ENCODE measurements around the gene CARD11.
A peak's percentile ranks its signal among the peaks of the same experiment; 100 is the strongest.

The CARD11 gene

DNA sequence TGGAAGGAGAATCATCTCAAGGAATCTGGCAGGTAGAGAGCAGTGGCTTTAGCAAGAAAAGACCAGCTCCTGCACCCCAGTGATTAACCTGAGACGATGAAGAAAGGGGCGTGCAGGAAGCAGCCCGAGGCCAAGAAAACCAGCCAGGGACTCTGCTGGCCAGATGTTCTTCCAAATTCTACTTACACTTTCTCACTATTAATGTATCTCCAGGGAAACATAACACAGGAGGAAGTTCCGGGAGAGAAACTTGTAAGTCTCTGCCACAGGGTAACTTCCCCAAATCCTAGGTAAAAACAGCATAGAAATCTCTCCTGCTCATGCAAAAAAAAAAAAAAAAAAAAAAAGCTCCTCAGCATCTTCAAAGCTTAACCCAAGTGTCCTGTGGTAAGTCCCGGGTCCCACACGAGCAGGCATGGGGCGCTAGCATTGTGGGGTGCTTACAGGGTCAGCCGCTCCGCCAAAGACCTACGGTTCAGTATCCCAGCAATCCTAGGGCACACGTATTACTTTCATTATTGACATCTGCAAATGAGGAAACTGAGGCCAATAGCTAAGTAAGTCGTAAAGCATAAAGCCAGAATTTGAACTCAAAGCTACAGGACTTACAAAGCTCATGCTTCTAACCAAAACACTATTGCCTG lies 102.3 kb downstream of the CARD11 start:
- no peak for DNase-seq (ENCODE audit: low read depth, low spot score)

DNA sequence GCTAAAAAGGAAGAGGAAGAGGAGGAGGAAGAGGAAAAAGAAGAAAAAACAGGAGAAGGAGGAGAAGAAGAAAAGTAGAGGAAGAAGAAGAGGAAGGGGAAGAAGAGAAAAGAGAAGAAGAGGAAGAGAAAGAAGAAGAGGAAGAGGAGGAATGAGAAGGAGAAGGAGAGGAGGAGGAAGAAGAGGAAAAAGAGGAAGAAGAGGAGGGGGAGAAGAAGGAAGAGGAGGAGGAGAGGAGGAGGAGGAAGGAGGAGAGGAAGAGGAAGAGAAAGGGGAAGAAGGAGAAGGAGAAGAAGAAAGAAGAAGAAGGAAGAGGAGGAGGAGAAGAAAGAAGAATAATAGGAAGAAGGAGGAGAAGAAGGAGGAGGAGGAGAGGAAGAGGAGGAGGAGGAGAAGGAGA lies 103.2 kb downstream of the CARD11 start:
- no peak for DNase-seq (ENCODE audit: low read depth, low spot score)

DNA sequence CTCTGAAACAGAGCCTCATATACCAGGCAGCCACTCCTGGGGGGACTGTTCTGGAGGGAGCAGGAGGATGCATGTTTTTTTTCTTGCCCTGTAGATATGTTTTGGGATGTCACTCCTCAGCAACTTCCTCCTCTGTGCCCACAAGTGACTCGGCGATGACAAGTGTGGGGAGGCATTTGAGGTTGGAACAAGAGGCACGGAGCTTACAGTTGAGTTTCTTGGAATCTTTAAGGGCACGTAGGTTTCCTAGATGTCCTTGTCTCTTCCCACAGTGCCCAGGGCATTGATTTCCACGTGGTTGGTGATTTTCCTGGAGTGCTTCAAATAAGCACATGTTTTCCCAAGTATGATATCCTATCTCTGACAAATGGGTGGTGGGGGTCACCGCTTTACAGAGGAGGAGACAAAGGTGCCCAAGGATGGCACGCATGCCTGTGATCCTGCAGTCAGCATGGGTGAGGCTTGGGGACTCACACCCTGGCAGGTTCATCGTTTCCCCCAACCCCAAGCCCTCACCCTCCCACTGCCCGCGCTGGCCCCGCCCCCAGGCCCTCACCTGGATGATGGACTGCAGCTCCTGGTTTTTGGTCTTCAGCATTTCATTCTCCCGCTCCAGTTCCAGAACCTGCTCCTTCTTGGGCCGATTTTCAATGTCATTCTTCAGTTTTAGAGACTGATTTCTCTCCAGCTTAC lies 104.3 kb downstream of the CARD11 start:
- DNase-seq (ENCODE audit: low read depth, low spot score), result no peak

DNA sequence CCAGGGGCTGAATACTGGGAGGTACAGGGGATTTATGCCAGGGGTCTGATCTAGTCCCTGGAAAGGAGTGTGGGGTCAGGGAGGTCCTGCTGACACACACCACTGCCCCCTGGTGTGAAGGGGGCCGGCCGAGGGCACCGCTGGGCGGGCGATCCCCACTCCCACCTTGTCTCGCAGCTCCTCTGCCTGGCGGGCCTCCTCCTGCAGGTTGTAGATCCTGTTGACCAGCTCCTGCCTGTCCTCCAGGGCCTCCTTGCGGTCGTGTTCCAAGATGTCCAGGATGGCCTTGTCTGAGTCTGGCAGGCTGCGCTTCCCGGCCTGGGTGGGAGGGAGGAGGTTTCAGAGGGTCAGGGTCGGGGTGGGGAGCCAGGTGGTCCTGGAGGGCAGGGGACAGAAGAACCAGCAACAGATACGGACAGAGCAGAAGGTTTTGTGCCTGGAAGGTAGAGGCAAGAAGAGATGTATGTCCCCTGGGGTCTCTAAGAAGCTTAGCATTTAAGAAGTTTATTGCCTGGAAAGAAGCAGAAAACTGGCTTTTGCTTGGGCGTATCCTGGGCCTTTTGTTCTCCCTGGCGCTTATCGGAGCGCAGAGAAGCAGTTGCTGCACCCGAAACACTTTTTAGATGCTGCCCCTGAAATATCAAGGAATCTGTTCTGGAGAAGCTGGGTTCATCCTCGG lies 105.0 kb downstream of the CARD11 start:
- no peak for DNase-seq (ENCODE audit: low read depth, low spot score)

DNA sequence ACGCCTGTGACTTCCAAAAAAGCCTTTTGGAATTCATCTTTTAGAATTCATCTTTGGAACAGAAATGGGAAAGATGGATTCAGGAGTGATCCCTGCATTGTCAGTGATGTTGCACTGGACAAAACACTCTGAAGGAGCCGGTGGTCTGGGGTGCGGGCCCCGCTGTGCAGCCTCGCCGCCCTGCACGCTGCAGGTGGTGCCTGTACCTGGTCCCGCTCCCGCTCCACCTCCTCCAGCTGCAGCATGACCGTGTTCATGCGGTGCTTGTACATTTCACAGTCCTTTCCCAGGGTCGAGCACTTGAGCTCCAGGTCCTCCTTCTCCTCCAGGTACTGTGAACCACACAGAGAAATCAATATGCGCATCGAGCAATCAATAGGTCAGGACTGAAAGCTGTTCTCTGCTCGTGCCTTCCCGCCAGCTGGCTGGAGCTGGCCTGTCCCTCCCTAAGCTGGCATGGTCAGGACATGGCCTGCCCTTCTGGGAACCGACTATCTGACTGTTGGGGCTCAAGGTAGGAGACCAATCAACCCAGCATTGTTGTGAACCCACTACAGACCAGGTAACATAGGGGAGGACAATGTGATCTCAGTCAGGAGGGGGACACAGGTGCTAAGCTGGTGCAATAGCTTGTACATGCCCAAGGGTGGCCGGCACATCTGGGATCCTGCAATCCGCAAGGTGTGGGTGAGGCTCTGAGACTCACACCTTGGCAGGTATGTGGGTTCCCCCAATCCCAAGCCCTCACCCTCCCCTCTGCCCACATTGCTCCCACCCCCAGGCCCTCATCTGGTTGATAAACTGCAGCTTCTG lies 105.8 kb downstream of the CARD11 start:
- DNase-seq (ENCODE audit: low read depth, low spot score), result no peak

DNA sequence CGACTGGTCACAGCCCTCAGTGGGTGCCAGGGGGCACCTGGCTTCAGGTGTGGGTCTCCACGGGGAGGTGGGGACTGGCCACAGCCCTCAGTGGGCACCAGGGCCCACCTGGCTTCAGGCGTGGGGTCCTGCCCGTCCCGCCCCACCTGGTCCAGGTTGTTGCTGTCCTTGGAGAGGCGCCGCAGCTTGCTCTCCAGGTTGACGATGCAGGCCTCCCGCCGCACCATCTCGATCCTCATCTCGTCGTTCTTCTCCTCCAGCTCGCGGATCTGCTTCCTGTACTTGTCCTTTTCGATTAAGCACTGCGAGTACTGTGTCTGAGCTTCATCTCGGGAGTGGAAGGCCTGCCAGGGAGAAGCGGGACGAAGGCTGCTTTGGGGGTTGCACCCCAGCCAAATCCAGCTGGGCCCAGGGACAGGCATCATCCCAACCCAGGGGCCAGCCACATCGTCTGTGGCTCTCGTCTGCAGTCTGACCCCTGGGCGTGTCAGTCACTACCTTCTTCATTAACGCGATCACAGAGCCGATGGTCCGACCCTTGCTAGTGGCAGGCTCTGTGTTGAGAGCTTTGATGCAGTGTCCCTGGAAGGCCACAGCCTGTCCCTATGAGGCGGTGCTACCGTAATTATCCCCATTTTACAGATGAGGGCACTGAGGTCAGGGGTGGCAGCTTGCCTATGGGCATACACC lies 106.6 kb downstream of the CARD11 start:
- DNase-seq (ENCODE audit: low read depth, low spot score), result no peak

DNA sequence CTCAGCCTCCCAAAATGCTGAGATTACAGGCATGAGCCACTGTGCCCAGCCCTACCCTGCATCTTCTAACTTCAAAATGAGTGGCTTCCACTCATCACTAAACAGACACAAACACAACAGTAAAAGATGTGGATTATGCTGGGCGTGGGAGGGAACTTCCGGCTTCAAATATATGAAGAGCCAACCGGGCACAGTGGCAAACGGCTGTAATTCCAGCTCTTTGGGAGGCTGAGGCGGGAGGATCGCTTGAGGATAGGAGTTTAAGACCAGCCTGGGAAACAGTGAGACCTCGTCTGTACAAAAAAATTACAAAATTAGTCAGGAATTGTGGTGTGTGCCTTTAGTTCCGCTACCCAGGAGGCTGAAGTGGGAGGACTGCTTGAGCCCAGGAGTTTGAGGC lies 107.4 kb downstream of the CARD11 start:
- DNase-seq (ENCODE audit: low read depth, low spot score), result no peak

DNA sequence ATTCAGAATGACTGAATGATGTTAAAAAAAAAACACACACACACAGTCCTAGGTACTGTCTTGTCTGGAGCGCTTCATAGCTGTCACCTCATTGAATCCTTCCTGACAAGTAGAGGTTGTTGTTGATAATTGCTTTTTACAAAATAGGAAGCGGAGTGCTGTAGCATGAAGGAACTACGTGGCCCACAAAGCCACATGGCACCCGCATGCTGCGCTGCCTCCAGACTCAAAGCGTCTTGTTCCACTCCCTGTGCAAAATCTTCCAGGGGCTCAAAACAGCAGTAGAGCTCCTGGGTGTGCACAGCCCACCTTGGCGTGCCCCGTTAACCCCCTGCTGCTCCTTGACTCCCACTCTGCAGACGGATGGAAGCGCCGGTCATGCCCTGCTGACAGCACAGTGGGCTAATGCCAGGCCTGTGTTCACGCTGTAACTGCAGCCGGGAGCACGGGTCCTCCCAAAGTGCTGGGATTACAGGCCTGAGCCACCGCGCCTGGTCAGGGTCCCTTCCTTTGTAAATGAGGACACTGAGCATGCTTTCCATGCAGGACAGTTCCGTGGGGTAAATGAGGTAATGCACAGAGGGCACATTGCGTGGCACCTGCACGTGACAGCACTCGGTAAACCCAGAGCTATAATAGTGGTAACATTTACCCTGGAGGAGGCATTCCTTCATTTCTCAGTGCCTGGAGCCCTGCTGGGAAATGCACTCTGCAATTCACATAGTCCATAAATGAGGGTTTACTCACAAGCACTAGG lies 108.5 kb downstream of the CARD11 start:
- DNase-seq (ENCODE audit: low read depth, low spot score), result no peak

DNA sequence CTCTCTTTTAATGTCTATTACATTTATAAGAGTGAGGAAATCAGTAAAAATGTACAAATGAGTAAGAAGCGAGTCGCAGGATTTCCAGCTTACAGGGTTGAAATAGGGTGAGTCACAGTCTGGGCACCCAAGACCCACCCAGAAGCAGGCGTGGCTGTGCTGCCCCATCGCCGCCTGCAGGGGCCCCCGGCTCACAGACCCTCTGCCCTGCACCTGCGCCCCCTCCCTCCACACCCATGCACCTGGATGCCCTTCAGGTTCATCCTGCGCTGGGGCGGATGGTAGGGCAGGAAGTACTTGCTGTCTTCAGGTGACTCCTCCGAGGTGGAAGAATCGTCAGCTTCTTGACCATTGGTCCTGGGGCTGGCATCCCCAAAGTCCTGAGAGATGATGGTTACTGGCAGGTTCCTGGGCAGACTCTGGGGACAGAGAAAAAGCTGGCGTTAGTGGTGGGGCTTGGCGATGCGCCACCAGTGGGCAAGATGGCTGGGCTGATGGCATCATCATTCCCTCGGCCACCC lies 109.4 kb downstream of the CARD11 start:
- peak; percentile 71 for DNase-seq (ENCODE audit: low read depth, low spot score)

DNA sequence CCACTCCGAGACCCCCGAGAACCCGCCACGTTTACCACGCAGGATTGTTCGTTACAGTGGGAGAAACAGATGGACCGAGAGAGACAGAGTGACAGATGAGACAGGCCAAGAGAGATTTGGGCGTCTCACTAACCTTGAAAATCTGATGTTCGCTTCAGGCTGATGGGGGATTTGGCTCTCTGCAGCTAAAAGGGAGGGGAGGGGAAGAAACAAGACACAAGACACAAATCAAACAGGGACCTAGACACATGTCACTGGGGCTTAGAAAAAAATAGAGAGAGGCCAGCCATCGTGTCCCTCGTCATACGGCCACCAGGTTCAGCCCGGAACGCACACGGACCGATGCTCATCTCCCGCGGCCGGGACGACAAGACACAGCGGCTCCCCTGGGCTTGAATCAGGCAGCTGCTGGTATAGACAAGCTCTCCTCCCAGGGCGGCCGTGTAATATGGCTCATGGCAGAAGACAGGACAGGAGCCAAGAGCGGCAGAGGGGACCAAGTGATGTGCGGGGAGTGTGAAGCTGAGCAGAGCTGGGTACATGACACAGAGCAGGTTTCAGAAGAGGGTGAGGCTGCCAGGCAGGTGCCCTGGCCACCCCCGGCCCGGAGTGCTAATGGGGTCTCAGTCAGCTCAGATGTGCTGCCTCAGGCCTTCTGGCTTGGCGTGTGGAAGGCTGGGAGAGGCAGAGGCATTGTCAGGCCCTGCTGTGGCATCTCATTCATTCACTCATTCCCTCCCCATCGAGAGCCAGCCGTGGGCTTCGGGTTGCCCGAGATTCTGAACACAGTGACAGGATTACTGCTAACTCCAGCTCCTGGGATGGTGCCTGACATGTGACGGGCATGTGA lies 111.0 kb downstream of the CARD11 start:
- DNase-seq (ENCODE audit: low read depth, low spot score), result no peak

DNA sequence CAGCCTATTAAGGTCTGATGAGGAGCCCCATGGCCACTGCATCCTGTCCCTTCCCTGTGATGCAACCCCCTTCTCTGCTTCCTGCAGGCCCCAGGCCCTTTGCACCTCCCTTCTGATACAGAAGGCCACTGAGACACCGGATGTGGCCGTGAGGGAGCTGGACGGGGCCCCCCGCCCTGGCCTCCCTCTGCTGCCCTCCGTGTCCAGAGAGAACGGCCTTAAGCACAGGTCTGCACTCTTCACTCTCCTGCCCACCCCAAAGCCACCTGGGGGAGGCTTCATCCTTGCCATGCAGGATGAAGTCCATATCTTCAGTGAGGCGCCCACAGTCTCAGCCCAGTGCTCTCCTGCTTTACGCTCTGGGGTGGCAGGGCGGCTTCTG lies 112.6 kb downstream of the CARD11 start:
- DNase-seq (ENCODE audit: low read depth, low spot score), result no peak

DNA sequence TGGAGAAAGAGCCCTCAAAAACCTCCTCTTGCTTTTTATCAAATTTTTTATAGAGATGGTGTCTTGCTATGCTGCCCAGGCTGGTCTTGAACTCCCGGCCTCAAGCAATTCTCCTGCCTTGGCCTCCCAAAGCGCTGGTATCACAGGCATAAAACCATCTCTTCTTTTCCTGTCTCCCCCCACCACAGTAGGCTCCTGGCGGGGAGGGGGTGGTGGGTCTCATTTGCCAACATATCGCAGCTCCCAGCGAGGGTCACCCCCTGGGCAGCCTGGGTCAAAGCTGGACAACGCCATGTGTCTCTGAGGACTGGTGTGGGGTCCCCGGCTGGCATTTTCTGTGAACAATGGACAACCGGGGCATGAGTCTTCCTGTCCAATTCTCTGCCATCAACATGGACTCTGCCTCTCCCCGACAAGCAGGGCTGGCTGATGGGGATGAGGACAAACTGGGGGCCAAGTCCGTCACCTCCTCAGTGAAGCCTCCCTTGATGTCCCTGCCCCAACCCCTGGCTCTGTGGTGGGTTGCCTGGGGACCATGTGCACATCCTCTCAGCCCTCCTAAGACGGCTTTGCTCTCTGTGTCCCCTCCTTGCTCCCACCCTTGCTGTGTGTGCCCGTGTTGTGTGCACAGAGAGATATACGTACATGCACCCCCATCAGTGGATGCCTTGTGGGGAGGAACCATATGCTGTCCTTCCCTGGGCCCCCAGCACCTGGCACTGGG lies 113.2 kb downstream of the CARD11 start:
- no peak for DNase-seq (ENCODE audit: low read depth, low spot score)

DNA sequence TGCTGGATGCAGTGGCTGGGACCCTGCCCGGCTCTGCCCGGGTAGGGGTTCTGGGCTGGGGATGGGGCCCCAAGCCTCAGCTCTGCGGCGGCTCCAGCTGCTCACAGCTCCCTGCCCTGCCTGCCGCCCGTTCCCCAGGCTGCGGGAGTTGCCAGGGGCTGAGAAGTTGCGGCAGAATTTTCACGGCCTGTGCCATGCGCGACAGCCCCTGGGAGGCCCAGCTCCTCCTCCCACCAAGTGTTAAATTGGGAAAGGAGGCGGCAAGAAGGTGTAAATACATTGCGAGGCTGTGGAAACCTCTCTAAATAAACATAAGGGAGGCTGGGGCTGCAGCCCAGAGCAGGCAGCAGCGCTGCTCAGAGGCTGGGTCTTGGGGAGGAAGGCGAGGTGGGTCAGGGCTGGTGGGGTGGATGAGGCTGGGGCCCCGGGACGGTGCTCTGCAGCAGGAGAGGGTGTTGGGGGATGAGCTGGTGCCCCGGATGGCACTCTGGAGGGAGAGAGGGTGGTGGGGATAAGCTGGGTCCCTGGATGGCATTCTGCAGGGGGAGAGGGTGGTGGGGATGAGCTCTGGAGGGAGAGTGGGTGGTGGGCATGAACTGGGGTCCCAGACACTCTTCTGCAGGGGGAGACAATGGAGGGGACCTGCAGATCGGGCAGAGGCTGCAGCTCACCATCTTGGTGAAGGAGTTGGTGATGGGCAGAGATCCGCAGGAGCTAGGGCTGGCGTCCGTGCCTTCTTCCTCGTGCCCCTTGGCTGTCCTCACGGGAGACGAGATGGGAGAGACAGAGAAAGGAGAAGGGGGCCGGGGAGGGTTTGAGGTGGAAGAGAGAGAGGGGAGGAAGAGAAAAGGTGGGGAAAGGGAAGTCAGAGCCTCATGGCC lies 114.1 kb downstream of the CARD11 start:
- no peak for DNase-seq (ENCODE audit: low read depth, low spot score)

DNA sequence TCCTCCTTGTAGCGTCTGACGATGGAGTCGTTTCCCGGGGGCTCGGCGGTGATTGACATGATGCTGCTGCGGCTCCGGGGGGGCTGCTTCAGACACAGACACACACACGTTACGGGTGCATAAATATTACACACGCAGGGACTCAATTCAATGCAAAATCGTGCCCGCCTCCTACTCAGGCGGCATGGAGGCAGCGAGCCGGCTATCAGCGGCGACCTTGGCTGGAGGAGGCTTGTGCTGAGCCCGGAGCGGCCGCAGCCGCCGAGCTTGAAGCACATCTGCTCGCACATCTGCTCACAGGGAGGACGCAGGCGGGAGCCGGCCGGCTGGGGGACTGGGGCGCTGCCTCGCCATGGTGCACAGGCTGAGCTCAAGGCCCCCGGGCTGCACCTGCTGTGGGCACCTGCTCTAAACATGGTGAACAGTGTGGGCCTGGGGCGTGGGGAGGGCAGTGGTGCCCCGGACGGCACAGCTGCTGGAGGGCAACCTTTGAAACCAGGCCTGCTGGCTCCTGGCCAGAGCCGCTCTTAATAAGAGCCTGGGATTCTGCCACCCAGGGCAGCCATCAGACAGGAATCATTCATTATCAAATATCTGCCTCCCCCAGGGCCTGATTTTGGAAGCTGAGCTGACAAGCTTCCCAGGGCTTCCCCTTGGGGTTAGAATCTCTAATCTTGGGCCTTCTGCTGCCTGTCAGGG lies 114.9 kb downstream of the CARD11 start:
- peak; percentile 16 for DNase-seq (ENCODE audit: low read depth, low spot score)

DNA sequence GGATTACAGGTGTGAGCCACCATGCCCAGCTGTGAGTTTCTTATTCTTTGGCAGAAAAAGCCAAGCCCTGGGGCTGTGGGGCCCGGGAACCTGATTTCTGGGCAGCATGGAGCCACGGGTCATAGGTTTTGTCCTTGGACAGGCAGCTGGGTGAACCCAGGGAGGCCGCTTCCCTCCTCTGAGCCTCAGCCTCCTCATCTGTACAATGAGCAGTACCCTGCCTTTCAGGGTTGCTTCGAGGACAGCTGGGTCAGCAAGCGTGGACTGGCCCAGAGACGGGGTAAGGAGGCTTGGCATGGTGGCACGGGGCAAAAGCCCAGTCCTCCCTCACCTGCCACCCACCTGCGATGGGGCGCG lies 115.4 kb downstream of the CARD11 start:
- no peak for DNase-seq (ENCODE audit: low read depth, low spot score)

DNA sequence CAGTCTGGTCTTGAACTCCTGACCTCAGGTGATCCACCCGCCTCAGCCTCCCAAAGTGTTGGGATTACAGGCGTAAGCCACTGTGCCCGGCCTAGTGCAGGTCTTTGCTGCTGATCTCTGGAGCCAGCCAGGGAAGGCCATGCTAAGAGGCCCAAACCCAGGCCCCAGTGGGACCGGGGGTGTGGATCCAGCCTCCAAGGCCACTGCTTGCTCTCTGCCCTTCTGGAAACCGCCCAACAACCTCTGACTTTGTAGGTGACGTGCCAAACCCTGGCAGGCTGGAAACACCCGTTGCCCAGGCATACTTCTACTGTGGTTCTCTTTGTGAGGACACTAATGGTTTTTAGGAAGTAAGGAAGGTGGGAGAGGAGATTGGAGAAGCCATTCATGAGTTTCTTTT lies 116.1 kb downstream of the CARD11 start:
- no peak for DNase-seq (ENCODE audit: low read depth, low spot score)

DNA sequence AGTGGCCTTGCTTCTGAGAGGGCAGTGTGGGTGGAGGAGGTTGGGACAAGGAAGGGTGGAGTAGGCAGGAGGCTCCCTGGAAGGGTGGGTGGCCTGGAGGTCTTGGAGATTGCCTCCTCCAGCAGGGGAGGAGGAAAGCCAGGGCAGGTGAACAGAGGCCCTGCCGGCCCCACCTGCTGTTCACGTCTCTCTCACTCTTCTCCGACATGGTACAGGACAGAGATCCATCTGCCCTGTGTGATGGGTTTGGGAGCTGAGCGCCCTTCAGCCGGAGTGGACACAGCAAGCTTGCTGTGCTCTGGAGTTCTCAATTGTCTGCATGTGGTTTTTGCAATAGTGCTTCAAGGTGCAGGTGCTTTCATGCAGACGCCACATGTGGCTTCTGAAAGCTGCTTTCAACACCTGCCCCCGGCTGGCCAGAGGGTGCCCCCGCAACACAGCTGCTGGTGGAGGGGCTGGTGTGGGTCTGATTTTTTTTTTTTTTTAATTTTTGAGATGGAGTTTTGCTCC lies 116.7 kb downstream of the CARD11 start:
- DNase-seq (ENCODE audit: low read depth, low spot score), result no peak
